ENCODE results near the gene TUBA1A.
A peak's percentile ranks its signal among the peaks of the same experiment; 100 is the strongest.

TUBA1A gene

GRCh38 chr12:49230805-49231194, 41.9 kb upstream of the TUBA1A start:
- no peak for TF ChIP-seq CTCF (IDR thresholded peaks at IDR 0.05)
- Histone ChIP-seq H3K4me1 (peaks cover 0 to 27% (median 23%) of the 10 kb centered on the region in 4 donors), H3K27me3 (no peaks in the 10 kb centered on the region), H3K4me3 (no peak overlapping the region), H3K9me3 (no peaks in the 10 kb centered on the region), H3K27ac (no peak overlapping the region), H3K36me3 (no peaks in the 10 kb centered on the region)
- peak in 1 of 2 donors; percentile 7 for DNase-seq
- intact Hi-C loops (cut with DNase I; ENCODE audit: low total_unique reads): loop anchor here (5.0 kb wide), 1 partner anchor 98 kb away; the partner anchor contains the start of gene TUBA1B

GRCh38 chr12:49230176-49230804, 41.4 kb upstream of the TUBA1A start:
- intact Hi-C loops (cut with DNase I; ENCODE audit: low total_unique reads): loop anchor here (5.0 kb wide), 1 partner anchor 98 kb away; the partner anchor contains the start of gene TUBA1B
- peak in 1 of 2 donors; percentile 13 for DNase-seq
- Histone ChIP-seq H3K27me3 (no peaks in the 10 kb centered on the region), H3K4me1 (peaks cover 0 to 27% (median 23%) of the 10 kb centered on the region in 4 donors), H3K4me3 (no peak overlapping the region), H3K9me3 (no peaks in the 10 kb centered on the region), H3K36me3 (no peaks in the 10 kb centered on the region), H3K27ac (no peak overlapping the region)
- TF ChIP-seq CTCF (IDR thresholded peaks at IDR 0.05): no peak

- H3K4me1 ChIP-seq: peaks cover 0 to 21% (median 16%) of the 10 kb centered on the region in 4 donors
- no peak overlapping the region for H3K4me3 ChIP-seq
- no peaks in the 10 kb centered on the region for H3K36me3 ChIP-seq
- intact Hi-C loops (cut with DNase I; ENCODE audit: low total_unique reads): no loop called here
- no peaks in the 10 kb centered on the region for H3K9me3 ChIP-seq
- no peak for TF ChIP-seq CTCF (IDR thresholded peaks at IDR 0.05)
- no peak for DNase-seq
- H3K27me3 ChIP-seq: no peaks in the 10 kb centered on the region
- H3K27ac ChIP-seq: no peak overlapping the region
Measured at GRCh38 chr12:49228653-49229052, 39.8 kb upstream of the TUBA1A start.

GRCh38 chr12:49227713-49228112, 38.8 kb upstream of the TUBA1A start:
- Histone ChIP-seq H3K27me3 (no peaks in the 10 kb centered on the region), H3K27ac (no peak overlapping the region), H3K36me3 (no peaks in the 10 kb centered on the region), H3K4me3 (no peak overlapping the region), H3K4me1 (peaks cover 0 to 17% (median 10%) of the 10 kb centered on the region in 4 donors), H3K9me3 (no peaks in the 10 kb centered on the region)
- intact Hi-C loops (cut with DNase I; ENCODE audit: low total_unique reads): no loop called here
- TF ChIP-seq CTCF (IDR thresholded peaks at IDR 0.05): no peak
- peak in 1 of 2 donors; percentile 23 for DNase-seq

- Histone ChIP-seq H3K4me3 (no peak overlapping the region), H3K4me1 (peaks cover 0 to 13% (median 1%) of the 10 kb centered on the region in 4 donors), H3K9me3 (no peaks in the 10 kb centered on the region), H3K27me3 (no peaks in the 10 kb centered on the region), H3K36me3 (no peaks in the 10 kb centered on the region), H3K27ac (no peak overlapping the region)
- peak in 1 of 2 donors; percentile 25 for DNase-seq
- no peak for TF ChIP-seq CTCF (IDR thresholded peaks at IDR 0.05)
- intact Hi-C loops (cut with DNase I; ENCODE audit: low total_unique reads): no loop called here
Measured at GRCh38 chr12:49225576-49226166, 36.8 kb upstream of the TUBA1A start.

Measured in tibial artery (tissue), 4 donors.